WTC11 (cell line): Measurements from ENCODE around the gene ATP2A2.

Experiments
- FOXJ3 ChIP-seq: sonication (generic); formaldehyde crosslinking; IDR thresholded peaks from 2 replicates; pipeline ENCODE4 v1.9.0; 2021; ENCODE audit warnings: missing genetic modification reagents, mild to moderate bottlenecking, borderline replicate concordance
- NR2C2 ChIP-seq: sonication (generic); formaldehyde crosslinking; IDR thresholded peaks from 2 replicates; pipeline ENCODE4 v1.8.0; 2022; ENCODE audit warnings: mild to moderate bottlenecking, missing genetic modification reagents
- ZNF138 ChIP-seq: sonication (generic); formaldehyde crosslinking; conservative IDR thresholded peaks from 2 replicates; pipeline ENCODE4 v1.8.1; 2022; ENCODE audit warnings: mild to moderate bottlenecking, moderate library complexity, missing genetic modification reagents
- ZNF232 ChIP-seq: sonication (generic); formaldehyde crosslinking; IDR thresholded peaks from 2 replicates; pipeline ENCODE4 v1.8.0; 2022; ENCODE audit warnings: mild to moderate bottlenecking, missing genetic modification reagents
- TF ChIP-seq, protein P1 (sequence below): fragments of 200-600 bp; IDR thresholded peaks from 2 replicates; pipeline ENCODE4 v1.8.0; 2022; ENCODE audit warnings: antibody characterized with exemption
- TF ChIP-seq, protein P2 (sequence below): sonication (generic); formaldehyde crosslinking; conservative IDR thresholded peaks from 2 replicates; pipeline ENCODE4 v1.8.1; 2022; ENCODE audit warnings: mild to moderate bottlenecking, missing genetic modification reagents
- TF ChIP-seq, protein P3 (sequence below): sonication (generic); formaldehyde crosslinking; IDR thresholded peaks from 2 replicates; pipeline ENCODE4 v1.8.1; 2023; ENCODE audit warnings: mild to moderate bottlenecking, missing genetic modification reagents, borderline replicate concordance

DNA sequence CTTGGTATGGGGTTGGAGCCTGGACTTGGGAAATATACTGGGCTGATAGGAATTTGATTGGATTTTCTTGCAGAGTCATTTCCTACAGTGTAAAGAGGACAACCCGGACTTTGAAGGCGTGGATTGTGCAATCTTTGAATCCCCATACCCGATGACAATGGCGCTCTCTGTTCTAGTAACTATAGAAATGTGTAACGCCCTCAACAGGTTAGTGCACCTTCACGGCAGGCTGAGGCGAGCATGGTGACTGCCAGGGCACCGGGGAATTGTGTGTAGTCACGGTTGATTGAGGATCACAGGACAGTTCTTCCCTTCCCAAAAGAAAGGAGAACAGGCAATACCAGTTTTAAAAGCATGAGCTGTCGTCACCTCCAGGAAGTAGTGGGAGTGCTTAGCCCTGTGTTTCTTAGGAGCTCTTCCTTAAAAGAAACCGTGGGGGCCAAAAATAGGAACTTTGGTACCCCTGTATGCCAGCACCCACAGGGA, 64.2 kb downstream of the ATP2A2 start:
- TF ChIP-seq, protein P1, sequence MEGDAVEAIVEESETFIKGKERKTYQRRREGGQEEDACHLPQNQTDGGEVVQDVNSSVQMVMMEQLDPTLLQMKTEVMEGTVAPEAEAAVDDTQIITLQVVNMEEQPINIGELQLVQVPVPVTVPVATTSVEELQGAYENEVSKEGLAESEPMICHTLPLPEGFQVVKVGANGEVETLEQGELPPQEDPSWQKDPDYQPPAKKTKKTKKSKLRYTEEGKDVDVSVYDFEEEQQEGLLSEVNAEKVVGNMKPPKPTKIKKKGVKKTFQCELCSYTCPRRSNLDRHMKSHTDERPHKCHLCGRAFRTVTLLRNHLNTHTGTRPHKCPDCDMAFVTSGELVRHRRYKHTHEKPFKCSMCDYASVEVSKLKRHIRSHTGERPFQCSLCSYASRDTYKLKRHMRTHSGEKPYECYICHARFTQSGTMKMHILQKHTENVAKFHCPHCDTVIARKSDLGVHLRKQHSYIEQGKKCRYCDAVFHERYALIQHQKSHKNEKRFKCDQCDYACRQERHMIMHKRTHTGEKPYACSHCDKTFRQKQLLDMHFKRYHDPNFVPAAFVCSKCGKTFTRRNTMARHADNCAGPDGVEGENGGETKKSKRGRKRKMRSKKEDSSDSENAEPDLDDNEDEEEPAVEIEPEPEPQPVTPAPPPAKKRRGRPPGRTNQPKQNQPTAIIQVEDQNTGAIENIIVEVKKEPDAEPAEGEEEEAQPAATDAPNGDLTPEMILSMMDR, result no peak
- TF ChIP-seq FOXJ3 (CRISPR knock-in tag) (no peak), NR2C2 (CRISPR knock-in tag) (no peak), ZNF138 (no peak), ZNF232 (no peak)
- TF ChIP-seq, protein P2, sequence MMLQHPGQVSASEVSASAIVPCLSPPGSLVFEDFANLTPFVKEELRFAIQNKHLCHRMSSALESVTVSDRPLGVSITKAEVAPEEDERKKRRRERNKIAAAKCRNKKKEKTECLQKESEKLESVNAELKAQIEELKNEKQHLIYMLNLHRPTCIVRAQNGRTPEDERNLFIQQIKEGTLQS (CRISPR knock-in tag), result no peak
- TF ChIP-seq, protein P3, sequence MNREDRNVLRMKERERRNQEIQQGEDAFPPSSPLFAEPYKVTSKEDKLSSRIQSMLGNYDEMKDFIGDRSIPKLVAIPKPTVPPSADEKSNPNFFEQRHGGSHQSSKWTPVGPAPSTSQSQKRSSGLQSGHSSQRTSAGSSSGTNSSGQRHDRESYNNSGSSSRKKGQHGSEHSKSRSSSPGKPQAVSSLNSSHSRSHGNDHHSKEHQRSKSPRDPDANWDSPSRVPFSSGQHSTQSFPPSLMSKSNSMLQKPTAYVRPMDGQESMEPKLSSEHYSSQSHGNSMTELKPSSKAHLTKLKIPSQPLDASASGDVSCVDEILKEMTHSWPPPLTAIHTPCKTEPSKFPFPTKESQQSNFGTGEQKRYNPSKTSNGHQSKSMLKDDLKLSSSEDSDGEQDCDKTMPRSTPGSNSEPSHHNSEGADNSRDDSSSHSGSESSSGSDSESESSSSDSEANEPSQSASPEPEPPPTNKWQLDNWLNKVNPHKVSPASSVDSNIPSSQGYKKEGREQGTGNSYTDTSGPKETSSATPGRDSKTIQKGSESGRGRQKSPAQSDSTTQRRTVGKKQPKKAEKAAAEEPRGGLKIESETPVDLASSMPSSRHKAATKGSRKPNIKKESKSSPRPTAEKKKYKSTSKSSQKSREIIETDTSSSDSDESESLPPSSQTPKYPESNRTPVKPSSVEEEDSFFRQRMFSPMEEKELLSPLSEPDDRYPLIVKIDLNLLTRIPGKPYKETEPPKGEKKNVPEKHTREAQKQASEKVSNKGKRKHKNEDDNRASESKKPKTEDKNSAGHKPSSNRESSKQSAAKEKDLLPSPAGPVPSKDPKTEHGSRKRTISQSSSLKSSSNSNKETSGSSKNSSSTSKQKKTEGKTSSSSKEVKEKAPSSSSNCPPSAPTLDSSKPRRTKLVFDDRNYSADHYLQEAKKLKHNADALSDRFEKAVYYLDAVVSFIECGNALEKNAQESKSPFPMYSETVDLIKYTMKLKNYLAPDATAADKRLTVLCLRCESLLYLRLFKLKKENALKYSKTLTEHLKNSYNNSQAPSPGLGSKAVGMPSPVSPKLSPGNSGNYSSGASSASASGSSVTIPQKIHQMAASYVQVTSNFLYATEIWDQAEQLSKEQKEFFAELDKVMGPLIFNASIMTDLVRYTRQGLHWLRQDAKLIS (CRISPR knock-in tag), result no peak
